Esophagus muscularis mucosa (tissue), 4 donors: Measurements from ENCODE around the gene TNIP3. TPM values are rescaled to one million over a fixed set of nuclear protein-coding genes. Genes with fewer than 3 reads are reported as not detected.

Experiments
- DNase-seq: peaks from one replicate; pipeline ENCODE4 v3.0.0-alpha.2; 2017; ENCODE audit errors: extremely low spot score
- H3K27ac ChIP-seq, 4 donors: fragments of 200-600 bp; sonication (generic); replicated peaks in 1 of 4; 1 replicate in 3 of 4; 2 replicates in 1 of 4; pipeline ENCODE4 v1.5.1; 2016 to 2019; ENCODE audit warnings: mild to moderate bottlenecking in 1 of 4
- H3K27me3 ChIP-seq, 4 donors: fragments of 200-600 bp; sonication (generic); one replicate each; pipeline versions ENCODE4 v1.5.1 to v1.6.0; 2016 to 2019
- H3K36me3 ChIP-seq, 4 donors: fragments of 200-600 bp; sonication (generic); one replicate each; pipeline ENCODE4 v1.5.1; 2016 to 2019
- H3K4me1 ChIP-seq, 4 donors: fragments of 200-600 bp; sonication (generic); one replicate each; pipeline ENCODE4 v1.5.1; 2016 to 2019
- H3K4me3 ChIP-seq, 4 donors: fragments of 200-600 bp; sonication (generic); 1 replicate in 2 of 4; 2 replicates in 2 of 4; pipeline ENCODE4 v1.5.1; 2016 to 2019; ENCODE audit warnings: mild to moderate bottlenecking in 4 of 4, moderate library complexity in 1 of 4
- H3K9me3 ChIP-seq, 4 donors: fragments of 200-600 bp; sonication (generic); 1 replicate in 3 of 4; 2 replicates in 1 of 4; pipeline ENCODE4 v1.5.1; 2016 to 2019
- CTCF ChIP-seq, 3 experiments: fragments of 200-600 bp in 2 of 3; fragments of 450-650 bp in 1 of 3; sonication (generic) in 2 of 3; IDR thresholded peaks; one replicate each; pipeline ENCODE4 v1.5.1; 2017 to 2019; ENCODE audit warnings: antibody characterized with exemption in 3 of 3, mild to moderate bottlenecking in 2 of 3, moderate library complexity in 1 of 3
- EP300 ChIP-seq: sonication (generic); formaldehyde crosslinking; IDR thresholded peaks from one replicate; pipeline ENCODE4 v1.6.1; 2017; ENCODE audit warnings: antibody characterized with exemption
- POLR2A ChIP-seq: fragments of 450-650 bp; IDR thresholded peaks from one replicate; pipeline ENCODE4 v1.6.1; 2017; ENCODE audit warnings: antibody characterized with exemption, moderate library complexity, mild to moderate bottlenecking, low read depth
- POLR2AphosphoS5 ChIP-seq, 2 donors: sonication (generic); formaldehyde crosslinking; IDR thresholded peaks; one replicate each; pipeline ENCODE4 v1.6.1; 2017; ENCODE audit warnings: antibody characterized with exemption in 2 of 2
- WGBS: methylation state at CpG from one replicate; pipeline ENCODE4 v1.1.5; 2018; 5-methylcytosine and 5-hydroxymethylcytosine counted together
- intact Hi-C: fragments of 100-400 bp; cut with DNase I; formaldehyde crosslinking; loops from one replicate; pipeline ENCODE4 v1.15.1; 2023
- total RNA-seq, 4 donors: library from RNA; depleted of rRNA; stranded (reverse); fragments of >200 nt; gene quantifications; one replicate each; pipeline versions ENCODE4 v1.1.0 to v1.2.1, GENCODE V29; 2016

The TNIP3 gene
- total RNA-seq, 4 donors from 2014 or later: 2.2 TPM; not detected in 3

- no peak for DNase-seq
- no peaks in the 10 kb centered on the region for H3K36me3 ChIP-seq
- no peak overlapping the region for H3K27ac ChIP-seq
- intact Hi-C loops: no loop called here
- H3K4me3 ChIP-seq: no peak overlapping the region
- no peak for TF ChIP-seq CTCF (IDR thresholded peaks at IDR 0.05)
- no peaks in the 10 kb centered on the region for H3K27me3 ChIP-seq
- WGBS: 87% methylated on average over 6 of the region's 6 CpGs
- H3K4me1 ChIP-seq: no peaks in the 10 kb centered on the region
- no peaks in the 10 kb centered on the region for H3K9me3 ChIP-seq
Observed at GRCh38 chr4:121126449-121127006, 37.6 kb downstream of the TNIP3 start.

GRCh38 chr4:121125498-121125885 lies 38.6 kb downstream of the TNIP3 start:
- H3K4me1 ChIP-seq: no peaks in the 10 kb centered on the region
- 92% methylated on average over 2 of the region's 3 CpGs for WGBS
- no peaks in the 10 kb centered on the region for H3K27me3 ChIP-seq
- no peak for DNase-seq
- H3K4me3 ChIP-seq: no peak overlapping the region
- TF ChIP-seq EP300 (no peak), POLR2AphosphoS5 (IDR thresholded peaks at IDR 0.05) (no peak), POLR2A (no peak), CTCF (IDR thresholded peaks at IDR 0.05) (no peak)
- H3K36me3 ChIP-seq: no peaks in the 10 kb centered on the region
- no peaks in the 10 kb centered on the region for H3K9me3 ChIP-seq
- intact Hi-C loops: no loop called here
- H3K27ac ChIP-seq: no peak overlapping the region

GRCh38 chr4:121122661-121123060 lies 41.5 kb downstream of the TNIP3 start:
- WGBS: 69% methylated on average over 2 of the region's 2 CpGs
- DNase-seq: no peak

GRCh38 chr4:121119715-121120114 lies 44.4 kb downstream of the TNIP3 start:
- intact Hi-C loops: no loop called here
- no peak overlapping the region for H3K27ac ChIP-seq
- no peaks in the 10 kb centered on the region for H3K9me3 ChIP-seq
- no peak overlapping the region for H3K4me3 ChIP-seq
- no peaks in the 10 kb centered on the region for H3K36me3 ChIP-seq
- 96% methylated on average over 1 of the region's 1 CpG for WGBS
- no peak for TF ChIP-seq POLR2A
- H3K27me3 ChIP-seq: no peaks in the 10 kb centered on the region
- no peaks in the 10 kb centered on the region for H3K4me1 ChIP-seq
- DNase-seq: no peak

More at GRCh38 chr4:121122661-121123060, 41.5 kb downstream of the TNIP3 start:
- Histone ChIP-seq H3K4me3 (no peak overlapping the region), H3K4me1 (no peaks in the 10 kb centered on the region), H3K27me3 (no peaks in the 10 kb centered on the region), H3K27ac (no peak overlapping the region), H3K36me3 (no peaks in the 10 kb centered on the region), H3K9me3 (no peaks in the 10 kb centered on the region)
- intact Hi-C loops: no loop called here
- no peak for TF ChIP-seq CTCF (IDR thresholded peaks at IDR 0.05)
- TF ChIP-seq POLR2A: no peak
- no peak for TF ChIP-seq POLR2AphosphoS5 (IDR thresholded peaks at IDR 0.05)
- TF ChIP-seq EP300: no peak

GRCh38 chr4:121118344-121118743 lies 45.8 kb downstream of the TNIP3 start:
- no peak for DNase-seq
- H3K27ac ChIP-seq: no peak overlapping the region
- no peak overlapping the region for H3K4me3 ChIP-seq
- intact Hi-C loops: no loop called here
- H3K27me3 ChIP-seq: no peaks in the 10 kb centered on the region
- no peaks in the 10 kb centered on the region for H3K4me1 ChIP-seq
- TF ChIP-seq POLR2AphosphoS5 (IDR thresholded peaks at IDR 0.05) (no peak), POLR2A (no peak), CTCF (IDR thresholded peaks at IDR 0.05) (no peak), EP300 (no peak)
- WGBS: 83% methylated on average over 2 of the region's 2 CpGs
- H3K36me3 ChIP-seq: no peaks in the 10 kb centered on the region
- no peaks in the 10 kb centered on the region for H3K9me3 ChIP-seq
